Esophagus squamous epithelium (tissue), 5 donors: Measurements from ENCODE around the gene C12orf76. TPM values are rescaled to one million over a fixed set of nuclear protein-coding genes. Genes with fewer than 3 reads are reported as not detected.

Source experiments
- DNase-seq: peaks from one replicate; lab custom pipeline; 2025; lab: John Stamatoyannopoulos, UW
- H3K27ac ChIP-seq, 4 donors: fragments of 200-600 bp; sonication (generic); one replicate each; pipeline ENCODE4 v1.5.1; 2016 to 2019; ENCODE audit warnings: mild to moderate bottlenecking in 1 of 4
- H3K27me3 ChIP-seq, 4 donors: fragments of 200-600 bp; sonication (generic); 1 replicate in 3 of 4; 2 replicates in 1 of 4; pipeline versions ENCODE4 v1.5.1 to v1.6.0; 2017 to 2021; ENCODE audit warnings: antibody characterized with exemption in 1 of 4
- H3K36me3 ChIP-seq, 3 donors: fragments of 200-600 bp; sonication (generic); one replicate each; pipeline ENCODE4 v1.5.1; 2016 to 2019
- H3K4me1 ChIP-seq, 3 donors: fragments of 200-600 bp; sonication (generic); one replicate each; pipeline ENCODE4 v1.5.1; 2017 to 2019
- H3K4me3 ChIP-seq, 4 donors: fragments of 200-600 bp; sonication (generic); 1 replicate in 3 of 4; 2 replicates in 1 of 4; pipeline ENCODE4 v1.5.1; 2016 to 2019; ENCODE audit warnings: mild to moderate bottlenecking in 2 of 4, moderate library complexity in 1 of 4
- H3K9me3 ChIP-seq, 3 donors: fragments of 200-600 bp; sonication (generic); one replicate each; pipeline ENCODE4 v1.5.1; 2016 to 2019
- POLR2A ChIP-seq, 4 donors: fragments of 450-650 bp; IDR thresholded peaks; one replicate each; pipeline ENCODE4 v1.6.1; 2017; ENCODE audit warnings: antibody characterized with exemption in 4 of 4, mild to moderate bottlenecking in 4 of 4, moderate library complexity in 3 of 4
- WGBS, 2 donors: methylation state at CpG; one replicate each; pipeline ENCODE4 v1.1.5; 2018; 5-methylcytosine and 5-hydroxymethylcytosine counted together
- intact Hi-C: fragments of 100-400 bp; cut with DNase I; formaldehyde crosslinking; loops from one replicate; pipeline ENCODE4 v1.15.0; 2022
- total RNA-seq, 4 donors: library from RNA; depleted of rRNA; stranded (reverse); fragments of >200 nt; gene quantifications; one replicate each; pipeline ENCODE4 v1.1.0, GENCODE V29; 2016
- TF ChIP-seq, protein P1 (sequence below), 6 experiments: fragments of 450-650 bp in 4 of 6; fragments of 200-600 bp in 2 of 6; sonication (generic) in 2 of 6; IDR thresholded peaks; one replicate each; pipeline ENCODE4 v1.5.1; 2016 to 2019; ENCODE audit warnings: antibody characterized with exemption in 6 of 6, mild to moderate bottlenecking in 4 of 6, moderate library complexity in 4 of 6
- donor health status: DM: yes; HTN: yes; CAD: no.

C12orf76 gene
- total RNA-seq, 4 donors from 2014 or later, result 3.2 to 10.8 (median 5.9) TPM

DNA sequence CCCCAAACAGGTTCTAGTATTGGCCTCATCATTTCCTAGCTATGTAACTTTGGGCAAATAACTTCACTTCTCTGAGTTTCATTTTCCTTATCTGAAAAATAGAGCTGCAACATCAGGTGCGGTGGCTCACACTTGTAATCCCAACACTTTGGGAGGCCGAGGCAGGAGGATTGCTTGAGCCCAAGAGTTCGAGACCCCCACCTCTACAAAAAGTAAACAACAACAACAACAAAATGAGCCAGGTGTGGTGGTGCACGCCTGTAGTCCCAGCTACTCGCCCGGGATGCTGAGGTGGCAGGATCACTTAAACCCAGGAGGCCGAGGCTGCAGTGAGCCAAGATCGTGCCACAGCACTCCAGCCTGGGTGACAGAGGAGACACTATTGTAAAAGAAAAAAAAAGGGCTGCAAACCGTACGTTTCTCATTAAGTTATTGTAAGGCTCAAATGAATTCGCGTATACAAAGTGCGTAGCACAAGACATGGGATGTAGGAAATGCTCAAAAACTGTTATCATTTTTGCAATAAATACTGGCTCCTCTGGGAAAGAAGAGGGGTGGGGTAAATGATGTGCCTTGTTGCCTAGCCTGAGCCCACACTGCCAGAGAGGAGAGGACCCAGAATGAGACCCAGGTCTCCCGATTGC, 903 bp downstream of the C12orf76 start:
- H3K27ac ChIP-seq, result peak overlapping the region in 3 of 4 donors; percentile 75 to 83 (median 81)
- H3K27me3 ChIP-seq, result no peaks in the 10 kb centered on the region
- H3K4me1 ChIP-seq, result peaks cover 0 to 38% (median 14%) of the 10 kb centered on the region in 3 donors
- no peak for DNase-seq
- no peaks in the 10 kb centered on the region for H3K9me3 ChIP-seq
- no peak for TF ChIP-seq POLR2A (IDR thresholded peaks at IDR 0.05)
- TF ChIP-seq, protein P1, sequence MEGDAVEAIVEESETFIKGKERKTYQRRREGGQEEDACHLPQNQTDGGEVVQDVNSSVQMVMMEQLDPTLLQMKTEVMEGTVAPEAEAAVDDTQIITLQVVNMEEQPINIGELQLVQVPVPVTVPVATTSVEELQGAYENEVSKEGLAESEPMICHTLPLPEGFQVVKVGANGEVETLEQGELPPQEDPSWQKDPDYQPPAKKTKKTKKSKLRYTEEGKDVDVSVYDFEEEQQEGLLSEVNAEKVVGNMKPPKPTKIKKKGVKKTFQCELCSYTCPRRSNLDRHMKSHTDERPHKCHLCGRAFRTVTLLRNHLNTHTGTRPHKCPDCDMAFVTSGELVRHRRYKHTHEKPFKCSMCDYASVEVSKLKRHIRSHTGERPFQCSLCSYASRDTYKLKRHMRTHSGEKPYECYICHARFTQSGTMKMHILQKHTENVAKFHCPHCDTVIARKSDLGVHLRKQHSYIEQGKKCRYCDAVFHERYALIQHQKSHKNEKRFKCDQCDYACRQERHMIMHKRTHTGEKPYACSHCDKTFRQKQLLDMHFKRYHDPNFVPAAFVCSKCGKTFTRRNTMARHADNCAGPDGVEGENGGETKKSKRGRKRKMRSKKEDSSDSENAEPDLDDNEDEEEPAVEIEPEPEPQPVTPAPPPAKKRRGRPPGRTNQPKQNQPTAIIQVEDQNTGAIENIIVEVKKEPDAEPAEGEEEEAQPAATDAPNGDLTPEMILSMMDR (IDR thresholded peaks at IDR 0.05), result no peak
- H3K36me3 ChIP-seq, result peaks cover 0 to 11% (median 0%) of the 10 kb centered on the region in 3 donors
- intact Hi-C loops, result no loop called here
- WGBS, 2 donors, result 66 to 74% methylated on average over 11 to 14 of the region's 14 CpGs
- peak overlapping the region; percentile 65 to 93 (median 85) for H3K4me3 ChIP-seq

DNA sequence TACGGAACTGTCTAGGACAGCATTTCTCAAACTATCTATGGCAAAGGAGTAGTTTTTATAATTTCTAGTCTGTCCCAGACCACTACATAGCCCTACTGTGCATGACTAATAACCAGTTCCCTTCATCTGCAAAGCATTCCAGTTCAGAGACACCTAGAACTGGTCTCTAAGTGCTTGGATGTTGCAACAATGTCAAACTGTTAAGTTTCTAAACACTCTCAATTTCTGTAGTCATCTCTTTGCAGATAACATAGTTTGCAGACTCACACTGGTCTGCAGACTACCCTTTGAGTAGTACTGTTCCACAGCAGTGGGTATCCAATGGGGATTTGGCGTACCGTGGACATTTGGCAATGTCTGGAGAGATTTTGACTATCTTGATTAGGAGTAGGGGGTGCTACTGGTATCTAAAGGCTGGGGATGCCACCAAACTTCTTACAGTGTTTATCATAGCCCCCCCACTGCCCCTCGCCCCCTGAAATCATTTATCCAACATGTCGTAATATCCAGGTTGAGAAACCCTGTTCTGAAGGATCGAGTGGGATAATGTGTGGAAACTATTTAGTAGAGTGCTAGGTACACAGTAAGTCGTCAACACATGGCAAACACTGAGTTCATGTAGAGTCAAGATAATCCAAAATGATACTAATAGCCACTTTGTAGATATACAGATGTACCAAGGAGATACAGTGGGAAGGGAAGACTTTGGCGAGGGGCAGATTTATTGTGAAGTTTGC, 1.7 kb downstream of the C12orf76 start:
- WGBS, 2 donors, result 84 to 94% methylated on average over 6 to 8 of the region's 8 CpGs
- no peak overlapping the region for H3K27ac ChIP-seq
- intact Hi-C loops, result no loop called here
- H3K27me3 ChIP-seq, result no peaks in the 10 kb centered on the region
- TF ChIP-seq POLR2A (IDR thresholded peaks at IDR 0.05), result no peak
- TF ChIP-seq, protein P1 (IDR thresholded peaks at IDR 0.05), result no peak
- no peak for DNase-seq
- no peak overlapping the region for H3K4me3 ChIP-seq
- H3K4me1 ChIP-seq, result peaks cover 0 to 39% (median 14%) of the 10 kb centered on the region in 3 donors
- no peaks in the 10 kb centered on the region for H3K9me3 ChIP-seq
- H3K36me3 ChIP-seq, result peaks cover 0 to 19% (median 0%) of the 10 kb centered on the region in 3 donors

DNA sequence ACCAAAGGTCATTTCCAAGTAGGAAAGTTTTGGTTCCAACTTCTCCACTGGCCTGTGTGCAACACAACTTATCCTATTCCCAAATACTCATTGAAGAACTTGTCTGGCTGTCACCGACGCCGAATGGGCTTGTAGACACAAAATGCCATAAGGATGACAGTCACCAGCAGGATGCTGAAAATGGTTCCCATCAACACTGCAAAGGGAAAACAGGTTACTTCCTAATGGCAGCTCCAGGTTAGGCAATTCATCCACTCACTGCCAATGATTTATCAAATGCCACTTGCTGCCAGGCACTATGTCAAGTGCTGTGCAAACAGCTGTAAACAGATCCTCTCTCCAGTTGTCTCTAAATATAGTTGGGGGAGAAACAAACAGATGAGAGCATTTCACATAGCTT, 6.1 kb downstream of the C12orf76 start:
- H3K4me3 ChIP-seq, result no peak overlapping the region
- WGBS, 2 donors, result 97 to 100% methylated on average over 1 to 3 of the region's 3 CpGs
- intact Hi-C loops, result no loop called here
- no peak for DNase-seq
- H3K27ac ChIP-seq, result no peak overlapping the region
- TF ChIP-seq, protein P1 (IDR thresholded peaks at IDR 0.05), result no peak
- no peaks in the 10 kb centered on the region for H3K27me3 ChIP-seq
- no peaks in the 10 kb centered on the region for H3K9me3 ChIP-seq
- peaks cover 8 to 47% (median 14%) of the 10 kb centered on the region in 3 donors for H3K4me1 ChIP-seq
- peaks cover 0 to 33% (median 5%) of the 10 kb centered on the region in 3 donors for H3K36me3 ChIP-seq

GRCh38 chr12:110039085-110039807, 9.1 kb downstream of the C12orf76 start:
- TF ChIP-seq, protein P1 (IDR thresholded peaks at IDR 0.05), result no peak
- no peak for TF ChIP-seq POLR2A (IDR thresholded peaks at IDR 0.05)
- H3K9me3 ChIP-seq, result no peaks in the 10 kb centered on the region
- 19 to 31% methylated on average over 5 of the region's 5 CpGs for WGBS, 2 donors
- no peak for DNase-seq
- intact Hi-C loops, result no loop called here
- peaks cover 0 to 60% (median 7%) of the 10 kb centered on the region in 3 donors for H3K36me3 ChIP-seq
- peak overlapping the region; percentile 59 to 83 (median 64) for H3K27ac ChIP-seq
- H3K4me3 ChIP-seq, result no peak overlapping the region
- peaks cover 8 to 35% (median 11%) of the 10 kb centered on the region in 3 donors for H3K4me1 ChIP-seq
- H3K27me3 ChIP-seq, result no peaks in the 10 kb centered on the region
